ENCODE data around the gene DSP.

The DSP gene

DNA sequence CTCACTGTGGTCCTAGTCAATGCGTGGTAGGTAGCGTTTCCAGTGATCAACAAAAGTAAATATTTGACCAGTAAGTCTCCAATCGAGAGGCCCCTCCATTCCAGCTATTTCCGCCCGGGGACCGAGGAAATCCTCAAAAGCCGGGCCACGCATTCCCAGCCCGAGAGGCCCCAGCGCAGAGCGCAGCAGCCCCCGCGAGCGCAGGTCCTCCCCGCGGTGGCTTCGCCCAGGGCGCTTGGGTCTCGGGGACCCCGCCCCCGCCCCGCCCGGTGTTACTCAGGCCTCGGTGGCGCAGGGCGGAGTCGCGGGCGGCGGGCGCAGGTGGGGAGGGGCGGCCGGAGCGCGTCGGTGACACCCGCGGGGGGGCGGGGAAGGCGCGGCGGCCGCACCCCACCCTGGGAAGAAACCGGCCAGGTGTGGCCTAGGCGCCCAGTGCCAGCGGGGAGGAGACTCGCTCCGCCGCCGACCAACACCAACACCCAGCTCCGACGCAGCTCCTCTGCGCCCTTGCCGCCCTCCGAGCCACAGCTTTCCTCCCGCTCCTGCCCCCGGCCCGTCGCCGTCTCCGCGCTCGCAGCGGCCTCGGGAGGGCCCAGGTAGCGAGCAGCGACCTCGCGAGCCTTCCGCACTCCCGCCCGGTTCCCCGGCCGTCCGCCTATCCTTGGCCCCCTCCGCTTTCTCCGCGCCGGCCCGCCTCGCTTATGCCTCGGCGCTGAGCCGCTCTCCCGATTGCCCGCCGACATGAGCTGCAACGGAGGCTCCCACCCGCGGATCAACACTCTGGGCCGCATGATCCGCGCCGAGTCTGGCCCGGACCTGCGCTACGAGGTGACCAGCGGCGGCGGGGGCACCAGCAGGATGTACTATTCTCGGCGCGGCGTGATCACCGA is at the start of gene DSP:
DSP (plus strand) TSS at position 497 of the 890 bp plus-strand sequence; CDS start at position 742, 245 bp downstream.
- DNase-seq (ENCODE audit: insufficient read length, low spot score) (peak; percentile 61), FAIRE-seq (no peak)

- FAIRE-seq, result no peak
- DNase-seq (ENCODE audit: insufficient read length, low spot score), result no peak
These were observed 47.6 kb upstream of the DSP start for GRCh38 chr6:7493866-7494265.

- DNase-seq (ENCODE audit: insufficient read length, low spot score), result no peak
- no peak for FAIRE-seq
These were observed 46.8 kb upstream of the DSP start for GRCh38 chr6:7494638-7495037.

DNA sequence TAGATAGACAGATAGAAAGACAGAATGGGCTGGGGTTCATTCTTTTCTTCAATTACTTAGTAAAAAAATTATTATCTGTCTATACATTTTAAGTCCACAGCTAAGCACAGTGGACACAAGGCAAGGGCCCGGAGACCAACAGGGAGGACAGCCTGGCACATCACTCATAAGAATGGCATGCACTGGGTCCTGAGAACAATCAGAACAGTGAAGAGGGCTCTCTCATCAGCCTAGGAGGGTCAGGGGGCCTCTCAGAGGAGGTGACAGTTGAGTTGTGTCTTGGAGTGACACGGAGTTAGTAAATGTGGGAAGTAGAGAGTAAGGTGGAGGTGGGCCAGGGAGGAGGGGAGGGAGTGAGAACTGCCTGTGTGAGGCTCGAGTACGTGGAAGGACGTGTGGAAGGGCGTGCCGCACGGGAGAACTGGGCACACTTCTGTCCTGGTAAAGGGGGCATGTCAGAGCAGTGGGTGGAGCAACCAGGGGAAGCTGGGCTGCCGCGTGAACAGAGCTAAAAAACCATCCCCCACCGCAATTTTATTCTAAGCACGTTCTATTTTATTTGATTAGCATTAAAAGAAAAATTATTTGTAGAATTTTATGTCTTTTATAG is 45.1 kb upstream of the DSP start:
- no peak for FAIRE-seq
- no peak for DNase-seq (ENCODE audit: insufficient read length, low spot score)

DNA sequence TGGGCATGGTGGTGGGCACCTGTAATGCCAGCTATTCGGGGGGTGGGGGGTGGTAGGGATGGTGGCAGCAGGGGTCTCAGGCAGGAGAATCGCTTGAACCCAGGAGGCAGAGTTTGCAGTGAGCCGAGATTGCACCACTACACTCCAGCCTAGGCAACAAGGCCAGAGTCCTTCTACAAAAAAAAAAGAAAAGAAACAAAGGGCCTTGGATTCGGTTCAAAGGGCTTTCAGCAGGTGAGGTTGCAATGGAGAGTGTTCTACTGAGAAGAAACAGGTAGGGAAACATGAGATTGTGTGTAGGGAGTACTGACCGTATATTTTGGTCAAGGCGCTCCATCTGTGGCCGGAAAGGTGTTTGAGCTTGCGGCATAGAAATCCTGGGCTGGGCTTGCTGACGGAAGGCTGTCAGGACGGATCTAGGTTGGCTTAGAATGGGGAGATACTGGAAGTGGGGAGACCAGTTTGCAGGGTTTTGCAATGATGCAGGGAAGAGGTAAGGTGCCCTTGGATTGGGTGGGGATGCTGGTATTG is 40.7 kb upstream of the DSP start:
- DNase-seq (ENCODE audit: insufficient read length, low spot score), result no peak
- FAIRE-seq, result no peak

- FAIRE-seq, result no peak
- no peak for DNase-seq (ENCODE audit: insufficient read length, low spot score)
These were observed 38.7 kb upstream of the DSP start for GRCh38 chr6:7502743-7503142.

- FAIRE-seq, result no peak
- no peak for DNase-seq (ENCODE audit: insufficient read length, low spot score)
These were observed 37.4 kb upstream of the DSP start for GRCh38 chr6:7504041-7504440.

DNA sequence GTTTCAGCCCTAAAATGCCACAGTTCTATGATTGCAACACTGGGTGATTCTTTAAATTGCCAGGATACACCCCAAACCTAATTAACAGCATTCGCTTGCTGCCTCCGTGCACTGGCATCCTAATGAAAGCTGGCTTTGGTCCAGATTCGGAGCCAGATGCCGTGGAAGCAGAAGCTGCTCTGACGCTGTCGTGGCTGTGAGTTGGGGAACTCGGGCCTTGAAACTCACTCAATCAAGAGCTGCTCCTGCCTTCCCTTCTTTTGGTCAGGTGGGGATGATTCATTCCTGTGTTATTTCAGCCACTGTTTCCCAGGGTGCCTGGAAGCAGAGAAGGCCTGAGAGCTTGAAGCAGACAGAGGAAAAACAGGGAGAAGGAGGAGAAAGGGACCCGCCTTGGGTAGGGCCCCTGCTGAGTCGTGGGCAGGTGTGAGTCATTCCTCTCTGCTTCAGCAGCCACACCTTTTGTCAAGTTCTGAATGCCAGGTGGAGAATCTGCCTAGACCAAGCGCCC is 36.2 kb upstream of the DSP start:
- FAIRE-seq, result no peak

GRCh38 chr6:7507600-7507999 is 33.9 kb upstream of the DSP start:
- no peak for DNase-seq (ENCODE audit: insufficient read length, low spot score)
- FAIRE-seq, result no peak

More for the DNA sequence above, 36.2 kb upstream of the DSP start:
- peak; percentile 81 for DNase-seq (ENCODE audit: insufficient read length, low spot score)

DNA sequence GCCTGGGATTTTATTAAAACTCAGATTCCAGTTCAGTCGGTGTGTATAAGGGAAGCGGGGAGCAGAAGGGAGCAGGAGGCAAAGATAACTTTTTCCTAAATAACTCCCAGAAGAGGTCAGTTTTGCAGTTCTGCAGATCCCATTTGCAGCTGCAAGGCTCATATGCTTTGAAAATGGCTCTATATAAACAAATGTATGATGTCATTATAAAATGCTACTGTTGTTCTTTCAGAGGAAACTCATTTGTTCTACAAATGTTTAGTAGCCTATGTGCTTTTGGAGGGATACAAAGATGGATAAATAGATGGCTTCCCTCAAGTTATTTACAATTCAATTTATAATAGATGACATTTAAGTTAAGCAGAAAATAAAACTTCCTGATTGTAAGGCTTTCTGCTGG is 29.2 kb upstream of the DSP start:
- no peak for FAIRE-seq
- DNase-seq (ENCODE audit: insufficient read length, low spot score), result no peak

DNA sequence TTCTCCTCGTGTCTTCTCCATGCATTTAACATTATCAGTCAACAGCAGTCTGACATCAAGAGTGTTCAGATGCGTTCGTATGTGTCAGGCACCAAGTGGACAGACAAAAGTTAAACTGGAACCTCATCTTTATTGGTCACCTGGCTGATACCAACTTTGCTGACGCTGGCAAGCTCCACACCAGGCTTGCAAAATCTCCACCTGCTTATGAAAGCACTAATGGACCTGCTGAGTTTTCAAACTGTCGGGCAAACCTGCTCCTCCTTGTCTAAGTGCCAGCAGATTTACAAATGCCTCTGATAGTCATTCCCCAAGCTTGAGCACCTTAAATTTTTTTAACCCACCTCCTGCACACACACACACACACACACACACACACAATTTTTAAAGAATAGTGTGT is 27.9 kb upstream of the DSP start:
- FAIRE-seq (no peak), DNase-seq (ENCODE audit: insufficient read length, low spot score) (no peak)

GRCh38 chr6:7515363-7515762 is 26.1 kb upstream of the DSP start:
- FAIRE-seq (no peak), DNase-seq (ENCODE audit: insufficient read length, low spot score) (no peak)

DNA sequence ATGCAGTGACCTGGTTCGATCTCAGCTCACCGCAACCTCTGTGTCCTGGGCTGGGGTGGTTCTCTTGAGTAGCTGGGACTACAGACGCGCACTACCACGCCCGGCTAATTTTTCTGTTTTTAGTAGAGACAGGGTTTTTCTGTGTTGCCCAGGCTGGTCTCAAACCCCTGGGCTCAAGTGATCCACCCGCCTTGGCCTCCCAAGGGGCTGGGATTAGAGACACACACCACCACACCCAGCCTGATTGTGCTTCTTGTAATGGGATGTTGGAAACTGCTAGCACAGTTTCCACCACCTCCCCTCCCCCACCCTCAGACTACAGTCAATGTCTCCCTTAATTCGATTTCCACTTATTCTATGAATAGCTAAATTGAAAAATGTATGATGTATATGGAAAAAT is 22.6 kb upstream of the DSP start:
- FAIRE-seq, result no peak
- no peak for DNase-seq (ENCODE audit: insufficient read length, low spot score)

GRCh38 chr6:7522873-7523272 is 18.6 kb upstream of the DSP start:
- DNase-seq (ENCODE audit: insufficient read length, low spot score) (no peak), FAIRE-seq (no peak)

GRCh38 chr6:7523922-7524321 is 17.5 kb upstream of the DSP start:
- no peak for FAIRE-seq
- no peak for DNase-seq (ENCODE audit: insufficient read length, low spot score)

DNA sequence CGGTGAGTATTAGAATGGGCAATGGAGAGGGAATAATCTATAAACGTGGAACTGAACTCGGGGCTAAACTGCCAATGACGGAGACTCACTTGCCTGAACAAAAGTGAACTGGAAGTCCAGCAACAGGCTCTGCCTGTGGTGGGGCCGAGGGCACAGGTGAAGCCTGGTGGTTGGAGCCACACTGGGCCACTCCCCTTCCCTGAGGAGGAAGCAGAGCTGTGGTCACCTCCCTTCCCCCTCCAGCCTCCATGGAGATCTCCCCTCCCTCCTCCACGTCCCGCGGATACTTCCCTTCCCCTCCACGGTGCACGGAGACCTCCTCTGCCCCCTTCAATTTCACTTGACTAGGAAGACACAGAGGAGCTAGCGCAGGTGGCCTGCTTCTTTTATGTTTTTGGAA is 14.7 kb upstream of the DSP start:
- no peak for DNase-seq (ENCODE audit: insufficient read length, low spot score)
- FAIRE-seq, result no peak

DNA sequence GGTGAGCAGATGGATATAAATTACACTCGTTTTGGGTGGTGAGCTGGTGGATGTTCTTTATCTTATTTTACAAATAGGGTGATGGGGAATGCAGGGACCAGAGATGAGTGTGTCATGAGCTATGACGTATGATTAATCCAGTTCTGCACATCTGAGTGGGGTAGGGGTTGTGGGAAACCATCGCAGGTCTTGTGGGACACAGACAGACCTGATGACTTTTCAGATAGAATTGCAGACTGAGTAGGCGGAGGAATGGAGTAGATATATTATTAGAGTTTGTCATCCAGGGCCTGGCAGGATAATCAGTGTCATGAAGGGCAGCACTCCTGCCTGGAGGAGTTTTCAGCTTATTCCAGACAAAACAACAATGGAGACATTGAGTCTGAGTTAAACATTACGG is 12.9 kb upstream of the DSP start:
- no peak for FAIRE-seq

GRCh38 chr6:7529141-7529540 is 12.3 kb upstream of the DSP start:
- DNase-seq (ENCODE audit: insufficient read length, low spot score) (no peak), FAIRE-seq (no peak)

More for the DNA sequence above, 12.9 kb upstream of the DSP start:
- DNase-seq (ENCODE audit: insufficient read length, low spot score), result peak; percentile 38

- FAIRE-seq, result no peak
- no peak for DNase-seq (ENCODE audit: insufficient read length, low spot score)
These were observed 9.2 kb upstream of the DSP start for GRCh38 chr6:7532232-7532631.

DNA sequence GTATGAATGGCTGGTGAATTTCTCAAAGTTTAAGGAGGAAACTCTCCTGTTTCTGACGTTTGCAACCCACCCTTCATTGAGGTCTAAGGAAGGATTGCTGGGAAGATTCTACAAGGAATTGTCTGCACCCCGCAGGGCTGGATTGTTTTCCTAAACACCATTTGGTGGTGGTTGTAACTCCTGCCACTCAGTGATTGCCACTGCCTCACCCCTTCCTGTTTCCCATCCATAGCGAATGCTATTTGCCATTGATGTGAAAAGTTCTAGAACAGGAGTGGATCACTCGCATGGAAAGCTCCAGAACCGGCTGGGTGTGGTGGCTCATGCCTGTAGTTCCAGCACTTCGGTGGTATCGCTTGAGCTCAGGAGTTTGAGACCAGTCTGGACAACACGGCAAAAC is 8.7 kb upstream of the DSP start:
- DNase-seq (ENCODE audit: insufficient read length, low spot score) (no peak), FAIRE-seq (no peak)

- DNase-seq (ENCODE audit: insufficient read length, low spot score), result no peak
- FAIRE-seq, result no peak
These were observed 7.3 kb upstream of the DSP start for GRCh38 chr6:7534192-7534591.

GRCh38 chr6:7535498-7535897 is 6.0 kb upstream of the DSP start:
- peak; percentile 30 for DNase-seq (ENCODE audit: insufficient read length, low spot score)
- FAIRE-seq, result no peak
